ENCODE data around the gene APEX2.
"Not testable (repeated sequence)": the region's sequence is repeated elsewhere in the genome, so short reads cannot be mapped to it uniquely, and the experiment has no call there.

The APEX2 gene

DNA sequence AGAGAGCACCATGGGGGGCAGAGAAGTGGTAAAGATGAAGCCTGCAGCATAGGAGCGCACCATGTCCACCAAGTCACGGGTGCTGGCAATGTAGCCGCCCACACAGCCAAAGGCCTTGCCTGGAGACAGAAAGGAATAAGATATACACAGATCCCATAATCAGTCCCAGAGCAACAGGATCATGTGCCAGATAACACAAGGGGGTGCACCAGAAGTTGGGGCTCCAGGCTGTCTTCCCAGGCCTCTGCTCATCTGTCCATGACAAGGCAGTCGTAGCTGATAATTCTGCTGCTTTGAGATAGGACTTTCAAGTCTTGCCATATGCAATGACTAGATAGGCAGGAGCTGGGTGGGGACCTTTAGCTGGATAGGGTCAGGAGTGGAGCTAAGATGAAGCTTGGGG, 14.7 kb downstream of the APEX2 start:
- no peak for DNase-seq

DNA sequence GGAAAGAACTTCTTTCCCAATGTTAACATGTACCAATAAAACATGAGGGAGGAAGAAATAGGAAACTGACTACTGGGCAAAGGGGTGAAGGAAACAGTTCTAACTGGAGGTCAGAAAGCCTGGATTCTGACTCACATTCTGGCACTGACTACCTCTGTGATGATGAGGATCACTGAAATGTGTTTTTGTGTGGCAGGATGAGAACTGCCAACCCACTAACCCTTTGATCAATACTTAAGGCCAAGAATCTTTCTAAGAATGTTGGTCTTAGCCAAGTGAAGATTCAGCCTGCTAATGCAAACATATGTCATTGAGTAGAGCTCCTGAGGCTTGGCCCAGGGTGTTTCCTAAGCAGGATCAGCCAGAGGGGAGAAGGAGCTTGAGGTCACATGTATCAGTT, 26.0 kb downstream of the APEX2 start:
- DNase-seq: no peak

DNA sequence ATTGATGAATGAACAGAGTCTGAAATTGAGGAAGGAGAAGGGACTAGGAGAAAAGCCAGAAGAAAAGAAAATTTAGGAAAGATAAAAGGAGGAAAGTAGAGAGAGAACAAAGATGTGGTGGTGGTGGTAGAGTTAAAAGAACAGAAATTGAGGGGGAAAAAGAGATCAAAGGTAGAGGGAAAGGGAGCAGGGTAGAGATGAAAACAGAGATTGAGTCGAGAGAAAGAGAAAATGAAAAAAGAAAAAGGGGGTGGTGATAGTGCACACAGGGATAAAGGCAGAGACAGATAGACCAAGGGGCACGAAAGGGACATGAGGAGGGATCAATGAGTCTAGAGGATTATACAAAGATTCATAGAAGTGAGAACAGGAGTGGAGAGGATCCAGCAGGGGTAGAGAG, 26.7 kb downstream of the APEX2 start:
- no peak for DNase-seq

DNA sequence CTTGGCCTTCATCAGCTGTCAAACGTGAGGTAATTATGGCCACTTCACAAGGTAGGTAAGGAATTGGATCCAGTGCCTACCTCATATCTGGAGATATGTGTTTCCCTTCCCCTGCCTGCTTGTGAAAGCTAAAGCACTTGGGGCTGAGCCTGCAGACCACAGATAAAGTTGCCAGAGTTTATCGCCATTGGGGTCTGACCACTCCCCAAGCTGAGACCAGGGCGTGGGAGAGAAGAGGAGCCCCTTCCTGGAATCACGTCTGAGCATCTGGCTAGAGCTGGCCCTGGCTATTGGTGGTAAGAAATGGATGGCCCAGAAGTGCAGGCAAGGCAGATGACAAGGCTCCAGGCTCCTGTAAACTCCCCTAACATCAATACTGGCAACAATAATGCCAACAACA, 27.9 kb downstream of the APEX2 start:
- DNase-seq: no peak

DNA sequence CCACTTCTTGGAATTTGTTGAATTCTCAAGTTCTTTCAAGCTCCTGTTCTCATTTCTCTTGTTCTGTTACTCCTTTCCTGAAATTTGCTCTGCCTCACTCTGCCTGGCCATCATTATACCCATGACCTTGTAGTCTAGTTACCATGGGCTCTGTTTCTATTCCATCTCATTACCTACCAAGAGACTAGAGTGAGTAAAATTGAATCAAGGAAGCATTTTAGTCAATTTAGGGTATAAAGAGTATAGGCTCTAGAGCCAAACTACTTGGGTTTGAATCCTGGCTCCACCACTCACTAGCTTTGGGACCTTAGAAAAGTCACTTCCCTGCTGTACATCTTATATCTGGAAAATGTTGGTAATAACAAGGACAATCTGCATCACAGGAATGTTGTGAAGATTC, 28.4 kb downstream of the APEX2 start:
- DNase-seq: no peak

DNA sequence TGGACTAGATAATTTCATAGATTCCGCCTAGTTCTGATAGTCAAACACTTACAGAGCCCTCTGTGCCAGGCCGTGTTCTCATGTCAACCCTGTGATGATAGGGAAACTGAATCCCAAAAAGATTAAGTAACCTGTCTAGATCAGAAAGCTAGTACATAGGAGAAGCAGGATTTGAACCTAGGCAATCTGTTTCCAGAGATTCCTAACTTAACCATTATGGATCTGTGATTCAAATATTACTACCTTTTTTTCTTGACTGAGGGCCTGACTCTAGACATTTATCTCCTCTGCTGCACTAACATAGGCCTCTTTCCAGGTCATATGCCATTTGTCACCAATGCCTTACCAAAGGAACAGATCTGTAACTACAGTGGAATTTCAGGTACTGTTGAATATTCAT, 29.1 kb downstream of the APEX2 start:
- no peak for DNase-seq

DNA sequence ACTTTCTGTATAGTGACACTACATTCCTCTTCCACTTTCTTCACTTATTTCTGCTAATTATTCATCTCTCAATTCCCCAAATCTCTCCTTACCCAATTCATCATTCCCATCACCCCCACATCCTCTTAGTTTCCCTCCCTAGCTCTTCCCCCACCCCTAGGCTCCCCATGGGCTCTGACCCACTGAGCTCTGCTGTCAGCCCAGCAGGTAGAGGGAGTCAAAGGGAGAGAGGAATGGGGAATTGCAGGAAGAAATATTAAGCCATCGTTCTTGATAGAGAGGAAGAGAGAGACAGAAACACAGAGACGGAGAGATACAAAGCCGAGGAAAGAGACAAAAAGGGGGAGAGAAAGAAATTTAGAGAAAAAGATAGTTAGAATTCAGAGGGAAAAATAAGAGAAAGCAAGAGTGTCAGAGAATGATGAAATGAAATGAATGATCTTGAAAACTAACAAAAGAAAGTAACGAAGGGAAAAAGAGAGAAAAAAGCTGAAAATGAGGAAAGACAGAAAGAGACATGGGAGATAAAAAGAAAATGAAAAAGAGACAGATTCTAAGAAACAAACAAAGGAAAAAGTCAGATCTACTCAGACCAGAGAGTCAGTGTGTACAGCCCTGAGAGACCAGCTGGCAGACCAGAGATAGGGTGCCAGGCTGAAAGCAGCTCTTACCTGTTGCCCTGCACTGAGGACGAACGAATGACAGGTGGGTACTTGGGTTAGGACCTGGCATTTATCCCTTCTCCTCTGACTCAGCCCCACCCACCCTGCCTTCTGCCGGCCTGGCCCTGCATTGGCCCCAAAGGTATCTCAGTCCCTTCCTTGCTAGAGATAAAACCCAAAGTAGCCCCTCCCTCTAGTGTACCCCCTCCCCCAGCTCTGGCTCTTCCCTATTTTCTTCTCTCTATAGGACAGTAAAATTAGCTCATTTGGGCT, 30.4 kb downstream of the APEX2 start, which contains the start of gene ALAS2:
Gene ALAS2 (minus strand): TSS at position 707 of the 935 bp plus-strand sequence. CDS start 4,977 bp downstream, outside the sequence.
- no peak for DNase-seq

DNA sequence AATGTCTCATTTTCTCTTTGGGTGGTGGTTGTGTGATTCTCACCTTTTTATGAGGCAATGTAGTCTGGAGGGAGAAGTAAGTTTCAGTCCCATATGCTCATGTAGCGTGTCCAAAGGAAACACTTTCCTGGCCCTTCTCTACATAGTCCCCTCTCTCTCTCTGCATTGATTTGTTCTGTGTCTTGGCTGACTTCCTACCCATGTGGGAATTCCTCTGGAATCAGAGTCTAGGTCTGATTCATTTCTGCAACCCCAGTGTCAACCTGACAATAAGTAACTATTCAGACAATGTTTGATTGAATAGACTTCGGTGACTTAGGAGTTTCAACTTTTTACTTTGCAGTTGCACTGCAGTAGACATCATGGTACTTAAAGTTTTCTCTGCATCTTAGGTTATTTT, 33.3 kb downstream of the APEX2 start:
- no peak for DNase-seq

DNA sequence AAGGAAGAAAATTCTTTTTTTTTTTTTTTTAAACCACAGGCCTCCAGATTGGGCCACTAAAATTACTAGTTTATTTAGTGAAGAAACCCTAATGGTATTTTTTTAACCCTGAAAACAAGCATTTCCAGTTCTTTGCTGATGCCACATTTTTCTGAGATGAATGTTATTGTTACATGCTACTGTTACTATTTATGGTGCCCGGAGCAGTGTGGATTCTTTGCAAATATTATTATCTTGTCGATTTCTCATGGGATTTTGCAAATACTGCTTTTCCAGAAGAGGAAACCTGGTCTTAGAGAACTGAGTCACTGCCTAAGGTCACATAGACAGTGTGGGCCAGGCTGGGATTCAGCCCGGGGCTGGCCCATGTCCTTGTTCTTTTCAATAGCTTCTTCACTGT, 39.3 kb downstream of the APEX2 start:
- no peak for DNase-seq

DNA sequence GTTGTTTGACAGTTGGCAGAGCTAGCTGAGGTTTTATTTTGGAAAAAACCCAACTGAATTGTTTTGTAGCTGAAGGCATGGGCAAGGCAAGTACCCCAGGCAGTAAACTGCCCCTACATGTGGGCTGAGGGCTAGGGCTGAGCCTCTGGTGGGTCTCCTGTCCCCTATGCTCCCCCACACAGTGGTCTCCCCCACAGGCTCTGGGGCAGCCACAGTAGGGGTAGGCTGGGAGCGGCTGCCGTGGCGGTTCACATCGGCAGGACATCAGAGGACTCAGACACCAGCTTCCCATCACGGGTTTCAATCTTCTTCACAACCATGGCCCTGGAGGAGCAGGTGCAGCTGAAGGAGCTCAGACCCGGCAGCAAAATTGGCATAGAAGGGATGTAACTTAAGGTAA, 41.4 kb downstream of the APEX2 start:
- no peak for DNase-seq

DNA sequence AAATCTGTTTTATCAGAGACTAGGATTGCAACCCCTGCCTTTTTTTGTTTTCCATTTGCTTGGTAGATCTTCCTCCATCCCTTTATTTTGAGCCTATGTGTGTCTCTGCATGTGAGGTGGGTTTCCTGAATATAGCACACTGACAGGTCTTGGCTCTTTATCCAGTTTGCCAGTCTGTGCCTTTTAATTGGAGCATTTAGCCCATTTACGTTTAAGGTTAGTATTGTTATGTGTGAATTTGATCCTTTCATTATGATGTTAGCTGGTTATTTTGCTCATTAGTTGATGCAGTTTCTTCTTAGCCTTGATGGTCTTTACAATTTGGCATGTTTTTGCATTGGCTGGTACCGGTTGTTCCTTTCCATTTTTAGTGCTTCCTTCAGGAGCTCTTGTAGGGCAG, 50.4 kb downstream of the APEX2 start:
- DNase-seq: not testable (repeated sequence)

DNA sequence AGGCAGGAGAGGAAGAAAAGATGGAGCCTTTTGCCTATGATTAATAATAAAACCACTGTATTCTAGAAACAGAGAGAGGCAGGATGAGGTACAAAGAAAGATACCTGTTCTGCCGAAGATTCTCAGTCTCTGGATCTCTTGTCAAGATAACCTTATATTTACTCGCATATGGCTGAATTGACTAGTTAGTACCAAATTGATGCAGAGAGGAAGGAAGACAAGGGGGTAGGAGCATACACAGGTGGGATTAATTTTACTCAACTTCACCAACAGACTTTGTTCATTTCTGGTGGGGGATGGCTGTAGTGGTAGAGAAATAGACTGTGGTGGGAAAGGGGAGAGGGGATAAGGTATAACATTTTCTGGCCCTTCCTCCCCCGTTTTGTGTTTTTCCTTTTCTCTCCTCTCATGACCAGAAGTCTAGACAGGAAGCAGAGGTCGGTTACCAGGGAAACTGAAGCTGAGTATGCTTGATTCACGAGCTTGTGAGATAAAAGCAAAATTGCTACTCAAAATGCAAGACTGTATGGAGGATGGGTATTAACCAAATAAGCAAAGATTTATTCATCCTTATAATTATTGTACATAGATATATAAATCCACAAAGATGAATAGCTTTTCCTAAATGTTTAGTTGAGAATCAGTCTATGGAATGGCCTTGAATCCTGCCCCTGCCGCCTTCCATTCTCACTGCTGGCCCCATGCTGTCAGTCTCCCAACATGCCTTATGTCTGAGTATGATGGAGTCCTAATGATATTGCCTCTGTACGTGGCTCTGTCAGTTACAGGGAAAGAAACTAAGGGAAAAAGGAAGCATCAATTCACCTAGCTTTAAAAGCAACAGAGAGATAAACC, 56.9 kb downstream of the APEX2 start:
- DNase-seq: no peak

DNA sequence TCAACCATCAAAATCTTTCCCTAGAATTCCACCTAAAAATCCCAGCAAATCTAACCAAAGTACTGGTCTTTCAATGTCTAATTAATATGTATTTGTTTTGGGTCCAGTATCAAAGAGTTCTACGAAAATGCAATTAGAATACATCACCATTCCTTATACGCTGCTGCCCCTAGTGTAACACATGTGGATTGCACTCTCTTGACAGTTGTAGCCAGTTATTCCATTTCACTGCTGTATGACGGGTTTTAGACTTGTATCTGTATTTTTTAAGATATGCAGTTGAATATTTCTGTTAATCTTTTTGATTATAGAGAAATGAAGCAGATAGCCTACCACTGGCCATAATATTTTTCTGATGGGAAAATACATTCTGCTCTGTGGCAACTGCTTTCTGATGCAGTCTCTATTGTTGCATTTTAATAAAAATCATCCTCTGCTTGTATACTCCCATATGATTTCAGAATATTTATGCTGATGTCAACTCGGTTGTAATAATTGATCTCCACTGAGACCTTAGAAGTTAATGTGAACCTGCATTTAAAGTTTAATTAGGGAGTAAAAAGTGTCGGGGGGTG, 57.6 kb downstream of the APEX2 start:
- peak; percentile 30 for DNase-seq
